Sciatic nerve (tissue), 2 donors: ENCODE results near the gene LRRC52. TPM values are rescaled to one million over a fixed set of nuclear protein-coding genes. Genes with fewer than 3 reads are reported as not detected.

Source experiments
- ATAC-seq: fragments of 200-7000 bp; cut with Tn5 transposase; one replicate; pipeline ENCODE4 v1.9.1; 2020; ENCODE audit warnings: mild to moderate bottlenecking, moderate library complexity
- DNase-seq: peaks from one replicate; pipeline ENCODE4 v3.0.0-alpha.2; 2020; ENCODE audit warnings: low spot score
- intact Hi-C: fragments of 100-400 bp; cut with DNase I; formaldehyde crosslinking; loops from one replicate; pipeline ENCODE4 v1.14.2; 2022
- total RNA-seq: library from RNA; stranded (reverse); fragmentation: NEBNext Ultra II Directional; extraction: Animal tissue kit (Norgen Biotek cat#: 25700); gene quantifications from one replicate; pipeline ENCODE4 v1.2.1, GENCODE V29; 2021
- donor health status: DM: no; HTN: no; CAD: no.
- donor health status: DM: no; HTN: no; CAD: no.

Gene LRRC52
- total RNA-seq, 1 donor from 2014 or later = not detected

GRCh38 chr1:165533254-165533653, 10.5 kb upstream of the LRRC52 start:
- no peak for DNase-seq
- peak; percentile 28 for ATAC-seq
- intact Hi-C loops = no loop called here

- ATAC-seq (no peak), DNase-seq (no peak)
- intact Hi-C loops = no loop called here
Measured at GRCh38 chr1:165536016-165536415, 7.8 kb upstream of the LRRC52 start.

- DNase-seq (no peak), ATAC-seq (no peak)
- intact Hi-C loops = no loop called here
Measured at GRCh38 chr1:165537356-165538109, 6.3 kb upstream of the LRRC52 start.

- ATAC-seq = no peak
- DNase-seq = no peak
- intact Hi-C loops = no loop called here
Measured at GRCh38 chr1:165539306-165539705, 4.5 kb upstream of the LRRC52 start.

GRCh38 chr1:165539908-165540307, 3.9 kb upstream of the LRRC52 start:
- intact Hi-C loops = no loop called here
- no peak for ATAC-seq

GRCh38 chr1:165542015-165542631, 1.7 kb upstream of the LRRC52 start:
- no peak for DNase-seq
- no peak for ATAC-seq
- intact Hi-C loops = no loop called here

More at GRCh38 chr1:165539908-165540307, 3.9 kb upstream of the LRRC52 start:
- DNase-seq = no peak

GRCh38 chr1:165542647-165543046, 1.2 kb upstream of the LRRC52 start:
- DNase-seq = no peak
- intact Hi-C loops = no loop called here
- no peak for ATAC-seq

- ATAC-seq (no peak), DNase-seq (no peak)
- intact Hi-C loops = no loop called here
Measured at GRCh38 chr1:165544996-165545395, 1.2 kb downstream of the LRRC52 start.

- DNase-seq (no peak), ATAC-seq (no peak)
- intact Hi-C loops = no loop called here
Measured at GRCh38 chr1:165545974-165546373, 2.2 kb downstream of the LRRC52 start.

GRCh38 chr1:165549973-165550372, 6.2 kb downstream of the LRRC52 start:
- intact Hi-C loops = no loop called here
- ATAC-seq = no peak
- no peak for DNase-seq

GRCh38 chr1:165551469-165551868, 7.7 kb downstream of the LRRC52 start:
- ATAC-seq (no peak), DNase-seq (no peak)
- intact Hi-C loops = no loop called here

- intact Hi-C loops = no loop called here
- no peak for ATAC-seq
Measured at GRCh38 chr1:165560883-165561656, 17.3 kb downstream of the LRRC52 start.

GRCh38 chr1:165562571-165562970, 18.8 kb downstream of the LRRC52 start:
- no peak for DNase-seq
- no peak for ATAC-seq

More at GRCh38 chr1:165560883-165561656, 17.3 kb downstream of the LRRC52 start:
- DNase-seq = no peak

GRCh38 chr1:165563551-165563950, 19.8 kb downstream of the LRRC52 start:
- intact Hi-C loops = no loop called here
- no peak for DNase-seq
- no peak for ATAC-seq

More at GRCh38 chr1:165562571-165562970, 18.8 kb downstream of the LRRC52 start:
- intact Hi-C loops = no loop called here

GRCh38 chr1:165564561-165564960, 20.8 kb downstream of the LRRC52 start:
- no peak for DNase-seq
- intact Hi-C loops = no loop called here
- no peak for ATAC-seq

- no peak for ATAC-seq
- DNase-seq = no peak
- intact Hi-C loops = no loop called here
Measured at GRCh38 chr1:165565751-165566490, 22.1 kb downstream of the LRRC52 start.

GRCh38 chr1:165570078-165570477, 26.3 kb downstream of the LRRC52 start:
- no peak for DNase-seq
- ATAC-seq = no peak
- intact Hi-C loops = no loop called here

- intact Hi-C loops = no loop called here
- ATAC-seq (no peak), DNase-seq (no peak)
Measured at GRCh38 chr1:165573787-165574186, 30.0 kb downstream of the LRRC52 start.

GRCh38 chr1:165574295-165574694, 30.5 kb downstream of the LRRC52 start:
- no peak for ATAC-seq
- DNase-seq = no peak
- intact Hi-C loops = no loop called here
